Right atrium auricular region (tissue), 2 donors: ENCODE results near the gene ALAS2. TPM values are rescaled to one million over a fixed set of nuclear protein-coding genes. Genes with fewer than 3 reads are reported as not detected.

Experiments
- DNase-seq: peaks from one replicate; pipeline ENCODE4 v3.0.0-alpha.2; 2019; ENCODE audit warnings: low spot score
- H3K27ac ChIP-seq, 2 donors: fragments of 200-600 bp; sonication (generic); 1 replicate in 1 of 2; 2 replicates in 1 of 2; pipeline ENCODE4 v1.5.1; 2016 to 2019
- H3K27me3 ChIP-seq, 2 donors: fragments of 200-600 bp; sonication (generic); one replicate each; pipeline versions ENCODE4 v1.5.1 to v1.6.0; 2017 to 2019
- H3K36me3 ChIP-seq: fragments of 200-600 bp; sonication (generic); one replicate; pipeline ENCODE4 v1.5.1; 2016
- H3K4me1 ChIP-seq, 2 donors: fragments of 200-600 bp; sonication (generic); one replicate each; pipeline versions ENCODE4 v1.5.1 to v1.6.0; 2017 to 2019
- H3K4me3 ChIP-seq, 2 donors: fragments of 200-600 bp; sonication (generic); 1 replicate in 1 of 2; 2 replicates in 1 of 2; pipeline ENCODE4 v1.5.1; 2017 to 2019; ENCODE audit warnings: mild to moderate bottlenecking in 1 of 2, moderate library complexity in 1 of 2
- H3K9me3 ChIP-seq, 2 donors: fragments of 200-600 bp; sonication (generic); one replicate each; pipeline ENCODE4 v1.5.1; 2019
- total RNA-seq, 2 donors: library from RNA; depleted of rRNA; stranded (reverse); fragments of >200 nt; gene quantifications; one replicate each; pipeline ENCODE4 v1.1.0, GENCODE V29; 2016
- TF ChIP-seq, protein P1 (sequence below), 2 donors: fragments of 200-600 bp; sonication (generic); IDR thresholded peaks; one replicate each; pipeline ENCODE4 v1.5.1; 2019; ENCODE audit warnings: antibody characterized with exemption in 2 of 2

The ALAS2 gene
- total RNA-seq, 2 donors from 2014 or later, result 8.3 to 9.8 TPM

DNA sequence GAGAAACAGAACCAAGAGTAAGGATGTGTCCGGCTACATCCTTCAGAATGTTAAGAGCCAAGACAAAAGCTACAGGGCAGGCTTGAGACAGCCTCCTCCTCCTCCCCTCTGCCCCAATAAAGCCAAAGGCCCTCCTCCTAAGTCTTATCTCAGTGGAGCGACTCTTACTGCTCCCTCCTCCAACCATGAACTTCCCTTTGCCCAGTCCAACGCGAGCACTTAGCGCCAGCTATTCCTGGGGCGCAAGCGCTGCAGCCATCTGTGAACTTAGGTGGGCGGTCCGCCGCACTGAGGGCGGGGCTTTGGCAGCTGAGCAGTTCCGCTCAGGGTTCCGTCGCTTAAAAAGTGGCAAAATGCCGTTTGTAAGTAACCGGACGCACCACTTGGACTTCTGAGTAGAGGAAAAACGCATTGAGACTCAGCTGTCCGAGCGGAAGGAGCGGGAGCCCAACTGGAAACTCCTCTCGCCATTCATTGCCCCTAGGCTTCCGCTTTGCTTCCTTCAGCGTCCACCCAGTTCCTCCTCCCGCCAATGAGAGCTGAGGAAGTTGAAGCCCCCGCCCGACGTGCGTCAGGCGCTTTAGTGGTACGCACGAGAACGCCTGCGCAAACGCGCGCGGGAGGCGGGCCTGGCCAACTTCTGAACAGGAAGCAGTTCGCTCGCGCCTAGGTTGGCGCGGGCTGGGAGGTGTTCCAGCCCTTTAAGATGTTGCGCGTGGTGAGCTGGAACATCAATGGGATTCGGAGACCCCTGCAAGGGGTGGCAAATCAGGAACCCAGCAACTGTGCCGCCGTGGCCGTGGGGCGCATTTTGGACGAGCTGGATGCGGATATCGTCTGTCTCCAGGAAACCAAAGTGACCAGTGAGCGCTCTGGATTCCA, 30.8 kb downstream of the ALAS2 start, which contains the start of gene APEX2:
Gene APEX2, plus strand, starts transcription at position 647 of the 882 bp plus-strand sequence. Its CDS starts 60 bp downstream, at position 707.
- peak; percentile 94 for DNase-seq
- H3K27ac ChIP-seq, result peak within 1 kb of the TSS; percentile 87
- TF ChIP-seq, protein P1, sequence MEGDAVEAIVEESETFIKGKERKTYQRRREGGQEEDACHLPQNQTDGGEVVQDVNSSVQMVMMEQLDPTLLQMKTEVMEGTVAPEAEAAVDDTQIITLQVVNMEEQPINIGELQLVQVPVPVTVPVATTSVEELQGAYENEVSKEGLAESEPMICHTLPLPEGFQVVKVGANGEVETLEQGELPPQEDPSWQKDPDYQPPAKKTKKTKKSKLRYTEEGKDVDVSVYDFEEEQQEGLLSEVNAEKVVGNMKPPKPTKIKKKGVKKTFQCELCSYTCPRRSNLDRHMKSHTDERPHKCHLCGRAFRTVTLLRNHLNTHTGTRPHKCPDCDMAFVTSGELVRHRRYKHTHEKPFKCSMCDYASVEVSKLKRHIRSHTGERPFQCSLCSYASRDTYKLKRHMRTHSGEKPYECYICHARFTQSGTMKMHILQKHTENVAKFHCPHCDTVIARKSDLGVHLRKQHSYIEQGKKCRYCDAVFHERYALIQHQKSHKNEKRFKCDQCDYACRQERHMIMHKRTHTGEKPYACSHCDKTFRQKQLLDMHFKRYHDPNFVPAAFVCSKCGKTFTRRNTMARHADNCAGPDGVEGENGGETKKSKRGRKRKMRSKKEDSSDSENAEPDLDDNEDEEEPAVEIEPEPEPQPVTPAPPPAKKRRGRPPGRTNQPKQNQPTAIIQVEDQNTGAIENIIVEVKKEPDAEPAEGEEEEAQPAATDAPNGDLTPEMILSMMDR (IDR thresholded peaks at IDR 0.05), result no peak
- no peaks in the 10 kb centered on the region for H3K27me3 ChIP-seq
- peaks cover 0 to 8% of the 10 kb centered on the region in 2 donors for H3K4me1 ChIP-seq
- peak within 1 kb of the TSS; percentile 58 to 63 for H3K4me3 ChIP-seq
- H3K36me3 ChIP-seq, result peaks cover 12% of the 10 kb centered on the region
- H3K9me3 ChIP-seq, result no peaks in the 10 kb centered on the region

DNA sequence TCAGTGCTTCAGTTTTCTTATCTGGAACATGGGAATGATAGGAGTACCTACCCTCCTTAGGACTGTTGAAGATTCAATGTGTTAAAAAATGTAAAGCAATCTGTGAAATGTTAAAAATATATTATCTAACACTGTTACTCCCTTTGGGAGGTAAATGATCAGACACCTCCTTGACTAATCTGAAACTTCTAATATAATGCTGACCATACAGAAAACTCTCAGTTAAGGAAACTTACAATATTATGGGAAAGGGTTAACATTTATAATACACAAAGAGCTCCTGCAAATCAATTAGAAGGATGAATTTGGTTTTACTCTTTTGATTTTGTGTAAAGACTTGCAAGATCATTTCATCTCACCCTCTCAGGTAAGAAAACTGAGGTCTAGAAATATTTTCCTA, 35.2 kb downstream of the ALAS2 start:
- Histone ChIP-seq H3K9me3 (no peaks in the 10 kb centered on the region), H3K36me3 (no peaks in the 10 kb centered on the region), H3K4me3 (no peak overlapping the region), H3K27ac (no peak overlapping the region), H3K27me3 (no peaks in the 10 kb centered on the region), H3K4me1 (no peaks in the 10 kb centered on the region)
- TF ChIP-seq, protein P1 (IDR thresholded peaks at IDR 0.05), result no peak
- no peak for DNase-seq

DNA sequence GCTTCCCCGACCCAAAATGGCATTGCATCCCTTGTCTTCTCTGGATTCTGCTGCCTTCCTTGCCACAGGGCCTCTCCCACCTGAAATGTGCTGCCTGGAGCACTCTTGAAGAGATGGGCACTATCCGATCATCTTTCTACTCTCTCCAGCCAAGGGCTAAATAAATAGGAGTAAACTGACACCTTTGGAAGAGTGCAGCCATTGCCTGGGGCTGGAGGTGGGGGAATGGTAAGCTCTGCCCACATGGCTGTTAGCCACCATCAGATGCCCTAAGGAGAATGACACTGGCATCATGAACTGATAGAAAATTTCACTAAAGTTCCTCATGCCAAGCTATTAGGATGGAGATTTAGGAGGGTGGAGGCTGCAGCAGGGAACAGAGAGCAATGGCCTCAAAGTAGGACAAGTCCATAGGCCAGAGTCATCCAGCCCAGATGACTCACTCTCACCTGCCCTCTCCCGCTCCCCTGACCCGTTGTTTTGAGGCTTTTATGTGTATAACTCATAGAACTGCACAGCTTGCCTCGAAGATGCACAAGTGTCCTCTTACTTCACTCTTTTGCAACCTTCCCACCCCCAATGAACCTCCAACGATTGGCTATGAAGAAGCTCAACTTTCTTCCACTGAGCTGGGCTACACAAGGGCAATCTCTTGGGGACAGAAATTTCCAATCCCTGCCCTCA, 36.0 kb downstream of the ALAS2 start:
- Histone ChIP-seq H3K4me3 (no peak overlapping the region), H3K27me3 (no peaks in the 10 kb centered on the region), H3K4me1 (no peaks in the 10 kb centered on the region), H3K9me3 (no peaks in the 10 kb centered on the region), H3K36me3 (no peaks in the 10 kb centered on the region), H3K27ac (no peak overlapping the region)
- no peak for DNase-seq
- TF ChIP-seq, protein P1 (IDR thresholded peaks at IDR 0.05), result no peak

GRCh38 chrX:54994099-54994498, 36.7 kb downstream of the ALAS2 start, which contains the start of gene PFKFB1:
TSS of gene PFKFB1 (minus strand) at chrX:54994188. CDS start at chrX:54994007, 181 bp downstream.
- Histone ChIP-seq H3K36me3 (no peaks in the 10 kb centered on the region), H3K4me3 (no peak within 1 kb of the TSS), H3K4me1 (no peaks in the 10 kb centered on the region), H3K27ac (no peak within 1 kb of the TSS), H3K27me3 (no peaks in the 10 kb centered on the region), H3K9me3 (no peaks in the 10 kb centered on the region)
- no peak for DNase-seq
- TF ChIP-seq, protein P1 (IDR thresholded peaks at IDR 0.05), result no peak

DNA sequence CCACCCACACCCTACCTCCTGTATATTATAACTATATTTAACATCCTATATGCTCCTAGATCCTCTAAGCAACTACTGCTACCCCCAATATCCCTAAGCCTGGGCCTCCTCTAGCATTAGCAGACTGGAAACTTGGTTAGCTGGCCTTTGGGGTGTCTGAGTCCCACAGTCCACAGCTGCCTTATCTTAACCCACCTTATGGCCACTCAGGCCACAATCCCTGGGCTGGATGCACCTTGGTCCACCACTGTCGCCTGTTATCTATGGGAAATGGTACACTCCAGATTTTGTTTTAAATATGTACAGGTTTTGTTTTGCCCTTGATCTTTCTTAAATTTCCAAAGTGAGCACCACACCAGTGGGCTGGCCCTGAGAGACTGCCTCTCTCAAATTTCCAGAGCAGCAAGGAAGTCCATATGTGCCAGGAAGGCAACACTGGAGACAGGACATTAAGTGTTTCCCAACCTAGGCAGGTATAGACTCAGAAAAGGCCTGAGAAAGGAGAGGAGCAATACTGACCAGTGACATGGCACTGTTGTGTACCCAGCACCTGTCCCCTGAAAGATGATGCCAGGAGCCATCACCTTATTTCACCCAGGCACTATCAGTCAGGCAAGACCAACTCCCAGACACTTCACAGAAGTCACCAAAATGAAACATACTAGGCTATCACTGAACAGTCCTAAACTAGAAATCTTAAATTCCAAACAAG, 37.7 kb downstream of the ALAS2 start:
- no peak overlapping the region for H3K4me3 ChIP-seq

More for the DNA sequence above, 37.7 kb downstream of the ALAS2 start:
- Histone ChIP-seq H3K27ac (no peak overlapping the region), H3K36me3 (no peaks in the 10 kb centered on the region), H3K4me1 (no peaks in the 10 kb centered on the region), H3K9me3 (no peaks in the 10 kb centered on the region), H3K27me3 (no peaks in the 10 kb centered on the region)
- no peak for DNase-seq
- TF ChIP-seq, protein P1 (IDR thresholded peaks at IDR 0.05), result no peak
